Limb (tissue), 2 donors: Measurements from ENCODE around the gene FSTL5.
"Not testable (repeated sequence)": the region's sequence is repeated elsewhere in the genome, so short reads cannot be mapped to it uniquely, and the experiment has no call there.

Source experiments
- DNase-seq, 2 donors: peaks; one replicate each; pipeline ENCODE4 v3.0.0-alpha.2; 2016; ENCODE audit errors: extremely low spot score in 2 of 2

FSTL5 gene

GRCh38 chr4:162103908-162104307, 59.9 kb downstream of the FSTL5 start:
- not testable (repeated sequence) for DNase-seq

GRCh38 chr4:162102713-162103112, 61.1 kb downstream of the FSTL5 start:
- no peak for DNase-seq

GRCh38 chr4:162101337-162101736, 62.5 kb downstream of the FSTL5 start:
- DNase-seq: no peak

- peak in 1 of 2 donors; percentile 18 for DNase-seq
Measured at GRCh38 chr4:162075726-162076125, 88.1 kb downstream of the FSTL5 start.

GRCh38 chr4:162061214-162061613, 102.6 kb downstream of the FSTL5 start:
- DNase-seq: no peak

- DNase-seq: no peak
Measured at GRCh38 chr4:162059656-162060055, 104.1 kb downstream of the FSTL5 start.

GRCh38 chr4:162056990-162057389, 106.8 kb downstream of the FSTL5 start:
- DNase-seq: peak in 1 of 2 donors; percentile 27

- DNase-seq: peak in 1 of 2 donors; percentile 23
Measured at GRCh38 chr4:162046135-162046534, 117.7 kb downstream of the FSTL5 start.

- DNase-seq: no peak
Measured at GRCh38 chr4:162038112-162038511, 125.7 kb downstream of the FSTL5 start.

- DNase-seq: no peak
Measured at GRCh38 chr4:162017863-162018262, 145.9 kb downstream of the FSTL5 start.

- no peak for DNase-seq
Measured at GRCh38 chr4:162016991-162017390, 146.8 kb downstream of the FSTL5 start.

- DNase-seq: peak in 1 of 2 donors; percentile 36
Measured at GRCh38 chr4:162016219-162016618, 147.6 kb downstream of the FSTL5 start.

GRCh38 chr4:162015090-162015489, 148.7 kb downstream of the FSTL5 start:
- no peak for DNase-seq

GRCh38 chr4:162011089-162011488, 152.7 kb downstream of the FSTL5 start:
- peak in 1 of 2 donors; percentile 18 for DNase-seq

GRCh38 chr4:162010362-162010761, 153.4 kb downstream of the FSTL5 start:
- DNase-seq: no peak

- DNase-seq: no peak
Measured at GRCh38 chr4:161992317-161992716, 171.5 kb downstream of the FSTL5 start.

GRCh38 chr4:161991811-161992210, 172.0 kb downstream of the FSTL5 start:
- no peak for DNase-seq

- no peak for DNase-seq
Measured at GRCh38 chr4:161990721-161991120, 173.1 kb downstream of the FSTL5 start.

GRCh38 chr4:161988946-161989345, 174.9 kb downstream of the FSTL5 start:
- DNase-seq: no peak

- no peak for DNase-seq
Measured at GRCh38 chr4:161987611-161988010, 176.2 kb downstream of the FSTL5 start.

GRCh38 chr4:161952382-161952781, 211.4 kb downstream of the FSTL5 start:
- no peak for DNase-seq

- no peak for DNase-seq
Measured at GRCh38 chr4:161949946-161950725, 213.7 kb downstream of the FSTL5 start.

- no peak for DNase-seq
Measured at GRCh38 chr4:161948026-161948770, 215.6 kb downstream of the FSTL5 start.
